CD4-positive, alpha-beta T cell treated with Interleukin-4 for 4 hours (primary cell): ENCODE data around the gene XAGE2.
"Not testable (repeated sequence)": the region's sequence is repeated elsewhere in the genome, so short reads cannot be mapped to it uniquely, and the experiment has no call there.

Source experiments
- DNase-seq: peaks from one replicate; pipeline ENCODE4 v3.0.0-alpha.2; 2020

Gene XAGE2, protein sequence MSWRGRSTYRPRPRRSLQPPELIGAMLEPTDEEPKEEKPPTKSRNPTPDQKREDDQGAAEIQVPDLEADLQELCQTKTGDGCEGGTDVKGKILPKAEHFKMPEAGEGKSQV

DNA sequence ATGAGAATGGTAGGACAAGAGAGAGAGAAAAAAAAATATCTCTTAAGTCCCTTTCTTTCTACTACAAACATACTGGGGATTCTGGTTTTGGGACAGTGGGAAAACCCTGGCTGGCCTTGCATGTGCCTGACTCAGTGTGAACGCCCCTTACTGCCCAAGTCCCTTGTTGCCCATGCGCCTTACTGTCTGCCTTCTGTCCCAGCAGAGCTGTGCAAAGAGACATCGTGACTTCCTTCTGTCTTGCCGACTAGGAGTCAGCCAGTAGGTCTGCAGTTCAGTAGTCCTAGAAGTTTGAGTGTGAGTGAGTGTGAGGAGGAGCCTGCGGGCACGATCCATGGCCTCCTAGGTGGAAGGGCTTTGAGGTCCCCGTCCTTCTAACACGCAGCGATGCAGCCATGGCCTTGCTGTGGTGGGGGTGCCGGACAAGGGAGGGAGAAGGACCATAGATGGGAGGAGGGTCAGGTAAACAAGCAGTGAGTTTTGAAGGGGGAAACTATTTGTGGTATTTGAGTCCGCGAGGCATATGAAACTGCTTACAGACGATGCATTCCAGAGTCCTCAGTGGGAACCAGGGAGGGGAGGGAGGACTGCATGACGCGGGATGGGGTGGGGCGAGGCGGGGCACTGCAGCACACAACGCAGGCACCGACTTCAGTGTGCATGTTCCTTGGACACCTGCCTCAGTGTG lies at the start of gene XAGE2:
TSS of gene XAGE2 (plus strand) at position 654 of the 688 bp plus-strand sequence. CDS start 994 bp downstream, outside the sequence.
- DNase-seq, result no peak

DNA sequence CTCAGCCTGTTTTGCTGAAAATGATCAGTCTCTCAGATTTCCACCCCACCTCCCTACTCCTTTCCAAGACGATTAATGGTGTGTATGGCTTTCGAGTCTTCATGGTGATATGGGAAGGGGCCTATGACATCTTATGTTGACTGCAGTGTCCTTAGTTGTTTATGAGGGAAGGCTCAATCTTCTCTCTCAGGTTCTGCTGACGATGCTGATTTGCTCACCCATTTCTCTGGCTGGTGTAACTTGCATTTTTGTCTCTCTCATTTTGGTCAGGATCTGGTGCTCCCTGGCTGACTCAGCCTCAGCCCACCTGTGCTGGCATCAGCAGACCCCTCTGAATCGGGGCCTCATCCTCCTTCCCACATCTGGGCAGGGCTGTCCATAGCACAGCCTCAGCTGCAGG lies 31.4 kb upstream of the XAGE2 start:
- no peak for DNase-seq

DNA sequence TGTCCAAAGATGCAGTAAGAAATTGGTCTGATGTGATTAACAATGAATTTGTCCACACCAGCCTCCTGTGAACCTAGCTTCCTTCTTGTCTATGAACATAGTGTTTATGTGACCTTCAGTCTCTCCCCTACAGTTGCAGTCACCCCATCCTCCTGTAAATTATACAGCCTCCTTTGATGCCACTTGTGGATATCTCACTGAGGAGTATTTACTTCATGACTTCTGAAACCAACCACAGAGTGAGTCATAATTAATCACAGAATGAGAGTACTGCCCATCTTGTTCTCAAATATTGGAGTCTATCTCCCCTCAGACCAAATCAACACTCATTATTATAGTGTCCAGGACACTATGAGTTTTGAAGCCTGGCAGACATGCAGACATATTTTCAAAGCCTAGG lies 27.3 kb upstream of the XAGE2 start:
- DNase-seq, result no peak

DNA sequence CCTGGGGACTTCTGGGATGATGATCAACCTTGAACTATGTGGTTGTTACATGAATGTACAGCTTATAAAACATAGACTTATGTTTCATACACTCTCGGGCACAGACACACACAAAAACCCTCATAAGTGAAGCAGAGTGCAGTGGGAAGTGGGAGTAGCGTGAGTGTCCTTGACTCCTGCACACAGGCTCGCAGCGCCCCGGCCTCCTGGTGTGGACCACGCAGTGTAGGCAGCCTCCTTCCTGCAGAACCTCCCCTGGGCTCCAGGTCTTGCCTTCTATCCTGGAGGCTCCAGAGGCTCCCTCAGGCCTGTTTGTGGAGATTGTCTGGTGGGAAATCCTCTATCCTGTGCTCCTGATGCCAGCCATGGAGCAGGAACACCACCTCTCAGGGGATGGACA lies 25.7 kb upstream of the XAGE2 start:
- not testable (repeated sequence) for DNase-seq

DNA sequence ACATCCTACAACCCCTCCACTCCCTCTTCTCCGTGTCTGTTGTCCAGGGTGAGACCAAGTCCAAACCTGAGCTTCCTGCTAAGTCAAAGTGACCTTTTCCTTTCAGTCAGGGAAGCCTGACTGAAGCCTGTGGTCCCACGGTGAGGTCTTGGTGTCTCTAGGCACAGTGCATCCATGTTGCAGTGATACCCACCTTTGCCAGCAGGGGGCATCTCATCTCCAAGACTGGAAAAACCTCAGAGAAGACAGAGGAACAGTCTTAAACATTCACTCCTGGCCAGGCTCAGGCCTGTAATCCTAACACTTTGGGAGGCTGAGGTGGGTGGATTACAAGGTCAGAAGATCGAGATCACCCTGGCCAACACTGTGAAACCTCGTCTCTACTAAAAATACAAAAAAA lies 23.4 kb upstream of the XAGE2 start:
- DNase-seq, result peak; percentile 5

DNA sequence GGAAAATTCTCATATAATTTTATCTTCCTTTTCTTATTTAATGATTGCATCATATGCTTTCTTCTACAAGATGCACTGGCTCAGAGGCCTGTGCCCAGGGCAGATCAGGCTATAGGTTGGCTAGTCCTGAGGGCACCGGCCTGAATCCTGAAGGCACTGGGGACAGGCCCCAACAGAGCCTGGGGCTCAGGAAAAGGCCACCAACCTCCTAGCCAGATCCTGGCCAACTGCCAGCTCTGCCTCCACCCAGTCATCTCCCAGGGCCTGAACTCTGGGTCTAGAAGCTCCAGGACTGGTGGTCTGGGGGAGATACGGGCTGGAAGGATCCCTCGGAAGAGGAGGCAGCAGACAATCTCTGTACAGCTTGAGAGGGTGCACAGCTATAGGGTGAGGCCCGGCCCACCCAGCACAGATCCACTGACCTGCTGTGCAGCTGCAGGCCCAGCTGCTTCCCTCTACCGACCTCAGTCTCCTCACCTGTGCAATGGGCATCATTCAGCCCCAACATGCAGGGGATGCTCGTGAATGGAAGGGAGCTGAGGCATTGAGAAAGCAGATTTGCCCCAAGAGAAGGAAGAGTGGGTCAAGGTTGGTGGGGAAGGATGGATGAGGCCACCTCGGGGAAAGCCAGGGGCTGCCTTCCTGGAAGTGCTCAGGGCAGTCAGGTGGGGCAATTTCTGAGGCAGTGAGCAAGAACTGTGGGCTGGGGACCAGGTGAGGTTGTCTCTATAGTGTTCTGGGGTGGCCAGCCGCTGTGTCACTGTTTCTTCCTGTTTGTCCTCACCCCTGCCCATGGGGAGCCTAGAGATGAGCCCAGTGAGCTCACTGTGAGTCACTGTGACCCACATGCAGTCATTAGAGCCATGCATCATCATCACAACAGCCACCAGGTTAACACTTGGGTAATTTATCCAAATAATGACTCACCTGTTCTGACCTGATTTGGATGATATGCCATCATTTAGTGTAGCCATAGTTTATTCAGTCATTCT lies 22.4 kb upstream of the XAGE2 start:
- DNase-seq, result no peak

DNA sequence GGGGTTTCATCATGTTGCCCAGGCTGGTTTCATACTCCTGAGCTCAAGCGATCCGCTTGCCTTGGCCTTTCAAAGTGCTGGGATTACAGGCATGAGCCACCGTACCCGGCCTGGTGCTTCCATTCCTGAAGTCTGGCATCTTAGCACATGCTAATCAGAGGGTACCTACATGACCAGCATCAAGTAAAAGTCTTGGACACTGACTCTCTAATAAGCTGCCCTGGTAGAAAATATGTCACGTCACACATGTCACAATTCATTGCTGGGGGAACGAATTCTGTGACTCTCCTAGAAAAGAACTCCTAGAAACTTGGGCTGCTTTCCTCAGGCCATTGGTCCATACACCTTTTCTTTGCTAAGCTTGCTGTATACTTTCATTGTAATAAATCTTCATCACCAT lies 19.1 kb upstream of the XAGE2 start:
- DNase-seq, result no peak

DNA sequence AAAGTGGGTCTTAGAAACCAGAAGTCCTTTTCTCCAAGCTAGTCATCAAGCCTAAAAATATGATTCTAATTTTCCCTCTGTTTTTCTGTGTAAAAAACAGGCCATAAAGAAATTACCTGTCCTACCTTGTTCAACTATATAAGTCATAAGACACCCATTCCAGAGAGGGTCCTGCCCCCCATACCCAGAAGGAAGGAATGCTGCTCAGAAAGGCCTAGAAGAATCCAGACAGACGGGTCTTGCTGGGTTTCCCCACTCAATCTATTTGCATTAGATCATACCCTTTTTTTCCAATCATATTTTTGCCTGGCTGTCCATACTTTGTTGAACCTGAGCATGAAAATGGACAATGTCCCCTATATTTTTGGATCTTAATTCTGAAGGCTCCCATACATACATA lies 16.3 kb upstream of the XAGE2 start:
- no peak for DNase-seq

DNA sequence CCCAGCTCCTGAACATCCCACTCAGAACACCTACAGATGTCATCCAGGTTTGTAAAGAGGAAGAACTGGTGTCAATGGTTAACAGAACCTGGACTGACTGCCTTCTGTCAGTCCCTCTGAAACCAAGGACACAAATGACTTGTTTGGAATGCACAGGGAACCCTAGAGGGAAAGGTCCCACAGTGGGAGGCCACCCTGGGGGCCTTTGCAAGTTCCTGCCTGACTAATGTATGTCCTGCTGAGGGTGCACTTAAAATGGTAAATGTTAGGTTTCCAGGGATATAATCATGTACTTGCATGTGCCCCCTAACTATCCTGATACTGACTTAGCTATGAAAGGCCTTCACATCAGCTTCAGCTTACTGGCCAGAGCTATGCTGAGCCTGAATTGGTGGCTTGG lies 15.0 kb upstream of the XAGE2 start:
- no peak for DNase-seq

DNA sequence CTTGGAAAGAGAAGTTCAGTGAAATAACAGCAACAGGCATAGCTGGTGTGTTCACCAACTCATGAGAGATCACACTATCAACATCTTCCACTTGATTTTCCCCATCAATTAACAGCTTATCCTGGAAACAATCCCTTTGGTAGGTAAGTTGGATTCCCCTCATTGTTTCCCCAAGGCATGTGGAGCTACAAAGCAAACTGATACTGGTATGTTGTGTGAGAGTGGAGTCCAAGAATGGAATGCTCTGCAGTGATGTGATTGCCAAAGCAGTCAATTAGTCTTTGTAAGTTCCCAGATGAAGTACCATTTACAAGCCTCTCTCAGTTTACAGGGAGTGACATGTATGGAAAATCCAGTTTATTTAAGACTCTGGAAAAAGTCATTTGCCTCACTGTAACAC lies 13.7 kb upstream of the XAGE2 start:
- DNase-seq, result no peak

DNA sequence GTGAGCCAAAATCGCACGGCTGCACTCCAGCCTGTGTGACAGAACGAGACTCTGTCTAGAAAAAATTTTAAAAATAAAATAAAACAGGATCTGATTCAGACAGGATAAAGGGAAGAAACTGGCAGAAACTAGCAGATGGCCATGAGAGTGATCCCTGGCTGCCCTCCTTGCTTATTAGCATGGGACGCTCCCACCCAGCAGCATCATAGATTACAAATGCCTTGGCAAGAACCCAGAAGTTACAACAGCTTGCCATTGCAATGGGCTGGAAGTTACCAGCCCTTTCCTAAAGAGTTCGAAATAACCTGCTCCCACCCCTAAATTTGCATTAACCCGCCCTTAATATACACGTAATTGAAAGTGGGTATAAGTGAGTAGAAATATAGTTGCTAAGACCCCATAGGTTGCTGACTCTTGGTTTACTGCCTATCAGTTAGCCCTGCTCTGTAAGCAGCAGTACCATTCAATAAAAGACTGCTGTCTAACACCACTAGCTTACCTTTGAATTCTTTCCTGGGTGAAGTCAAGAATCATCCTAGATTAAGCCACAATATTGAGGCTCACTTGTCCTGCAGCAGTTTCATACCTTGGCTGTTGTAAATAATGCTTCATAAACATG lies 9.1 kb upstream of the XAGE2 start:
- DNase-seq, result no peak

DNA sequence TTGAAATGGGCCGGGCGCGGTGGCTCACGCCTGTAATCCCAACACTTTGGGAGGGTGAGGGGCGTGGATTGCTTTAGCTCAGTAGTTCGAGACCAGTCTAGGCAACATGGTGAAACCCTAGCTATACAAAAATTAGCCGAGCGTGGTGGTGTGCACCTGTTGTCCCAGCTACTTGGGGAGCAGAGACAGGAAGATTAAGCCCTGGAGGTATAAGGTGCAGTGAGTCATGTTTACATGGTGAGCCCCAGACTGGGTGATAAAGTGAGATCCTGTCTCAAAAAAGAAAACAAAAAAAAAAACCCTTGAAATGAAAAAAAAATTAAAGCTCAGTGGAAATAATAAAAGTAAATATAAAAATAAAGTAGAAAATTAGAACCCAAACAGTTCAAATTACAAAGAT lies 6.9 kb upstream of the XAGE2 start:
- no peak for DNase-seq

DNA sequence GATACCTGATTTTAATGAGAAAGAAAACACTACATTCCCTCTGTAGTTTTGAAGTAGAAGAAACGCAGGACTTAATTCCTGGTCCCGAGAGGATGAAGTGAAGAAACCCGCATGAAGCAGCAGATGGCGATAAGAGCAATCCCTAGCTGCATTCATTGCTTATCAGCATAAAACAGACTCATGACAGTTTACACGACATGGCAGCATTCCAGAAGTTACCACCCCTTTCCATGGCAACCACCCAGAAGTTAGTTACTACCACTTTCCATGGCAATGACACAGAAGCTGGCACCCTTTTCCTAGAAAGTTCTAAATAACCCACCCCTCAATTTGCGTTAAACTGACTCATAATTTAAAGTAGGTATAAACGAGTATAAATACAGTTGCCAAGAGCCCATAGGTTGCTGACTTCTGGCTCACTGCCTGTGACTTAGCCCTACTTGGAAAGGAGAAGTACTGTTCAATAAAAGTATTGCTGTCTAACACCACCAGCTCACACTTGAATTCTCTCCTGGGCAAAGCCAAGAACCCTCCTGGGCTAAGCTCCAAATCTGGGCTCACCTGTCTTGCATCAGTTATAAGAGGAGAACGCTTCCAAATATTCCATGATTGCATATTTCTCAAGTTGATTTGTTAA lies 5.5 kb upstream of the XAGE2 start:
- DNase-seq, result no peak

DNA sequence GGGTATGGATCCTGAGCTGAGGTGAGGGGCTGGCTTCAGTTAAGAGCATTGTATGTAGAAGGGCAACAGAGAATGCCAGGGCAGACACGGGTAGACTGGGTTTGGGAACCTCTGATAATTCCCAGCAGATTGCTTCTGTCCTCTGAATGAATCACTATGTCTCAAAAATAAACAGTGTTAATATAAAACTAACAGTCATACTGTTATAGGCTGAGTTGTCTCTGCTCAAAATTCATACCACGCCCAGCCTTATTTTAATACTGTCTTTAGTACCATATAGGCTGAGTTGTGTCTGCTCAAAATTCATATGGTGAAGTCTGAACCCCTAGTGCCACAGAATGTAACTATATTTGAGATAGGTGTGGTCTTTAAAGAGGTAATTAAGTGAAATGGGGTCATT lies 10.0 kb downstream of the XAGE2 start:
- DNase-seq, result no peak

DNA sequence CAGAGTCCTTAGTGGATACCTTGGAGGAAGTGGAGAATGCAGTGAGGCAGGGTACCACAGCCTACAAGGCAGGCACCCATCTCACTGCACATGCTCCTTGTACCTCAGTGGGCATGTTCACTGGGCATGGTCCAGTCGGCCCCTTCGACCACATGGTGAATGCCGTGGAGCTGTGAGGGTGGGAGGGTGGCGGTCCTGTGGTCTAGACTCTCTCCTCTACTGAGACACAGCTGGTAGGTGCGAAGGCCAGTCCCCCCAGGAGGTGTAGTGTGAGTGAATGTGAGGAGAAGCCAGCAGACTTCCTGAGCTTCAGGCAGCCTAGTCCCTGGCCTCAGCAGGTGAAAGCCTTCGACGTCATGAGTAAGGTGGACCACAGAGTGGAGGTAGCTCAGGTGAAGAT lies 12.2 kb downstream of the XAGE2 start:
- no peak for DNase-seq

DNA sequence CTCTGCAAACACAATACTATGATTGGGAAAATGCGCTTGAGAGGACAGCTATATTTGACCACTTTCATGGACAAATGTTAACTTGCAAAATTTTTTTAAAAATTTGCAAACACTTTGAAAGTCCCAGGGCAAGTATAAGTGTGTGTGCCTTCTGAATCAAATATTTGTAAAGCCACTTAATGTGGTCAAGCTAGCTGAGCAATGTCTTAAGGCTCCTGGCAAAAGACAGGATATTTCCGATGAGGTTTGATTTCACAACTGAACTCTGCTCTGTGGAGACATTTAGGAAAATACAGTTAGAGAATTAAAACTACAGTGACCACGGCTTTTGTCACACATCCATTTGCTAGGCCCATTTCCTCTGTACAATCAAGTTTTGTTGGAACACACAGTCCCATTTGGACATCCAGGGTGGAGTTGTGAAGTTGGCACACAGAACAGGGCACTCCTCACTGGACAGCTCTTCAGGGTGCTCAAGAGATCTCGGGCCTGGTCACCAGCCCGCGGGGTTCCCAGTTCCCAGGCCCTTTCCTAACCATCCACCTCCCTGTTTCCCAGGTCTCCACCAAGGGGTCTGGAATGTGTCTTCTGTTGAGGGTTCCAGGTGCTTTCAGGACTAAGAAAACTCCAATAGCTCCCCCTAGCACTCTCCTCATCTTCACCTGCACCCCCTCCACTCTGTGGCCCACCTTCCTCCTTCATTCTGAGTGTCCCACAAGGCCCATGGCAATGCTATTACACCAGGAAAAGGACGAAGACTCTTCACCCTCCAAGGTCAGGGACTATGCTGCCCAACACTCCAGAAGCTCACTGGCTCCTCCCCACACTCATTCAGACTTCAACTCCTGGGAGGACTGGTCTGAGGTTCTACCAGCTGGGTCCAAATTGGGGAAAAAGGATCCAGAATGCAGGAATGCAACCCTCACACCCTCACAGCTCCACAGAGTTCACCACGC lies 41.9 kb downstream of the XAGE2 start:
- DNase-seq, result no peak

DNA sequence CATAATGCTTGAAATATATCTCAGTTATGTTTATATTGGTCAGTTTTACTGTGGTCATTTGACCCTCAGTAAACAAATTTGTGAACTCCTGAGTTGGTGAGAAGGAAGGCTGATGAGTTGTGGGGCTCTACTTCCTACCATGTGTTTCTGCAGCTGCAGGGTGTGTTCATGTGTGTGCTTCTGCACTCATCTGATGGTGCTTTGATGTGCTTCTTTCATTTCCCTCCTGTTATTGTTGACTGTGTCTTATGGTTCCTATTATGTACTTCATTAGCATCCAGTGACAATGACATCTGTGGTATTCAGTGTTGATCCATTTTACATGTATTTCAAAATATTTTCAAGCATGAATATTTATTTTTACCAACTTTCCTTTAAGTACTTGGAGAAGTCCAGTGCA lies 46.5 kb downstream of the XAGE2 start:
- no peak for DNase-seq

DNA sequence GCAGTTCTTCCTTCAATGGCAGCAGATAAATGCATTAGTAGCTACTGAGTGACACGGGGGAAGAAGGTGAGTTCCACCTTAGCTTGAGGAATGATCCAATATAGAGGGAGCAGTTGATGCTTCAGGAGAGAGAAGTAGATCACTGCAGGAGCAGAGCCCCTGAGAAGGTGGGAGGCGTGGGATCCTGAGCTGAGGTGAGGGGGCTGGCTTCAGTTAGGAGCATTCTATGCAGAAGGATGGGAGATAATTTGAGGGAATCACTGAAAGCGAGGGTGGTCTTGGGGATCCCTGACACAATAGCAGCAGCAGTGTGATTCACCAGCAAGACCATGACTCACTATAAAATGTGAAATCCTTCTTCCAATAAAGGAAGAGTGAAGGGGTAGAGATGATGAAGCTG lies 48.0 kb downstream of the XAGE2 start:
- no peak for DNase-seq

DNA sequence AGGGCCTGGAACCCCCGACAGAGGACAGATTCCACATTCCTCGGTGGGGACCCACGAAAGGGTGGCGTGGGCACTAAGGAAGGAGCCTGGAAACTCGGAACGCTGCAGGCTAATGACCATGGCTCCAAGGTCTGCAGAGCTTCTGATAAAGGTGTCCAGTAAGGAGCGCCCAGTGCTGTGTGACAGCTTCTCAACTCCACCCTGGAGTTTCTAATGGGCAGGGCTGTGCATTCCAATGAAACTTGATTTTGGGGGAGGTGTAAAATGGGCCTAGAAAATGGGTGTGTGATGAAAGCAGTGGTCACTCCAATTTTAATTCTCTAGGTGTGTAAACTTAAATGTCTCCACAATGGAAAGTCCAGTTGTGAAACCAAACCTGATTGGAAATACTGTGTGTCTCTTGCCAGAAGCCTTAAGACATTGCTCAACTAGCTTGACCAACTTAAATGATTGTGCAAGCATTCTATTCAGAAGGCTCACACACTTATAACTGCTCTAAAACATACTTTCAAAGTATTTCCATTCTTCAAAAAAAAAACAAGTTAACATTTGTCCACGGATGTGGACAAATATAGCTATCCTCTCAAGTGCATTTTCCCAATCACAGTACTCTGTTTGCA lies 52.1 kb downstream of the XAGE2 start:
- DNase-seq, result no peak

DNA sequence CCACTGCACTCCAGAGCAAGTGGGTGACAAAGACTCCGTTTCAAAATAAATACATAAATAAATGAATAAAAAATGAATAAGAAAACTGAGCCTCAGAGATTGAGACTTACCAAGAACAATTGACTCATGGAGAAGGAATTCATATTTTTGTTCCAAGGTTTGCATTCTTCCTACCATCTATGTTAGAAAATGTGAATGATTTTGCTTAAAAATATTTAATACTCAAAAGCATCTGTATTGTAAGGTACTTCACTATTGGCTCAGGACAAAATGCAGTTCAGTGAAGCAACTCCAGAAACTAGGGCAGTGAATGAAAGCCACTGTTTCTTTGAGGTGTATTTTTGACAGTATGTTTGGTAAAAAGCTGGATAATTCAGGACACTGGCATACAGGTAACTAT lies 54.1 kb downstream of the XAGE2 start:
- DNase-seq, result no peak

DNA sequence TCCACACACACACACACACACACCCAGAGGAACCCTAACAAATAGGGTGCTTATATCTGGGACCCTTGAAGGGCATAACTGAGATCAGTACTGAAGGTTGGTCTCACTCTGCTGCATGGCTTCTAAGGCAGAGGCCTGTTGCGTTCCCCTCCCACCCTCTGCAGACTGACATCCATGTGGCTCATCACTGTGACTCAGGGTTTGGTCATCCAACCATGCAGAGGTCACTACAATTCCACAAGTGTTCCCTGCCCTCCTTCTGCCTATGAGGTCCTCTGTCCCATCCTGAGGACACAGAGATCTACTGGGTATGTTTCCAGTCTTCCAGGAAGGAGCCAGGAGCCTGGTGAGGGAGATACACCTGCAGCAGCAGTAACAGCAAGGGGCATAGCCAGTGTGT lies 55.8 kb downstream of the XAGE2 start:
- DNase-seq, result no peak
